ENCODE measurements around the gene SPDYE3.
"Not testable (repeated sequence)": the region's sequence is repeated elsewhere in the genome, so short reads cannot be mapped to it uniquely, and the experiment has no call there.

The SPDYE3 gene

DNA sequence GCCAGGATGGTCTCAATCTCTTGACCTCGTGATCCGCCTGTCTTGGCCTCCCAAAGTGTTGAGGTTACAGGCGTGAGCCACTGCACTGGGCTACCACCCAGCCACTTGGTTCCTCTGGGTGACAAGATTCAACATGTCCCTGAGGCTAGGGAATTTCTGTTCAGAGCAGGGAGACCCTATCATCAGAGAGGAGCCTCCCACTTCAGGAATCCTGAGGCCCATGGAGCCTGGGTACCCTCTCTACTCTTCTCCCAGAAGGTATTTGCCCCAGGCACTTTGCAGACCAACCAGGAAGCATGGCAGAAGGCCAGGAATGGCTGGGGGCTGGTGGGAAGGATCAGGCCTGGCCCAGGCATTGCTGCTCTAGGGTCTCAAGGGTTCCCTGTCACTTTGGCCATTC, 19.2 kb upstream of the SPDYE3 start:
- DNase-seq (ENCODE audit: low spot score) = not testable (repeated sequence)

DNA sequence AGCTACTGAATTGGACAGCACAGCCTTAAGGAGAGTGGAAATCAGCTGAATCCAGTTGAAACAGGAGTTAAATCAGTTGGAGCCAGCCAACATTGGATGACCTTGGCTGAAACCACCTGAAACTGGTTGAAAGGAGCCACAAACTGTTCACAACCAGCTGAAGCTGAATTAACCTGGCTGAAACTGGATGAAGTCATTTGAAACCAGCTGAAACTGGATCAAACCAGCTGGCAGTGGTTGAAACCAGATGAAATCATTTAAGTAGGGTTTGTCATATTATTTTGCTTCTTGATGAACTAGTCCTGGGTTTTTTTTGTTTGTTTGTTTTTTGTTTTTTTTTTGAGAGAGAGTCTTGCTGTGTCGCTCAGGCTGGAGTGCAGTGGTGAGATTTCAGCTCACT, 15.3 kb upstream of the SPDYE3 start:
- not testable (repeated sequence) for DNase-seq (ENCODE audit: low spot score)

- not testable (repeated sequence) for DNase-seq (ENCODE audit: low spot score)
These were observed 12.2 kb upstream of the SPDYE3 start for GRCh38 chr7:100295269-100295668.

GRCh38 chr7:100297852-100298631, 9.5 kb upstream of the SPDYE3 start:
- DNase-seq (ENCODE audit: low spot score) = not testable (repeated sequence)

DNA sequence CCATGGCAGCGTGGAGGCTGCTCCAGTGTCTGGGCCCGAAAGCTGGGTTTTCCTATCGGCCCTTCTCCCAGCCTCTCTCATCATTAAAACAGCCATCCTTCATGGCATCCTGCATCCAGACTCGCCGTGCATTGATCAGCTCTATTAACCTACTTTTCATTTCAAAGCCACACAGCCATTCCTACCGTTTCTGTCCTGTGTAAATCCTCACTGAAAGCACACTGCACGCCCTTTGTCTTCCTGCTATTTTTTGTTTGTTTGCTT, 8.9 kb upstream of the SPDYE3 start:
- not testable (repeated sequence) for DNase-seq (ENCODE audit: low spot score)

DNA sequence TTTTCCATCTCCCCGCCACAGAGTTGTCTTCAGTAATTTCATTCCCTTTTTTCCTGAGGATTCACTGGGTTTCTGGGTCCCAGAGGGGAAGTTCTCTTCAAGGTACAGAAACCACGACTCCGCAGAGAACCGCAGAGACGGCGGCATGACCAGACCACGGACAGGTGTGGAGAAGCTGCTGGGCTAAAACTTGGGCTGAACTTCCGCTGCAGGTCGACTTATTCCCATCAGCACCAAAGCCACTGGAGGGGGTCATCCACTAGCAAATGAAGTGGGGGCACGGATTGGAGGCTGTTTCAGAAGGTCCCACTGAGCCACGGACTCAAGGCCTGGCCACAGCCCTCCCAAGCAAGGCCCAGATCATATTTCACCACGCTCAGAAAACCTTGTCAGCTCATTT, 3.0 kb upstream of the SPDYE3 start:
- DNase-seq (ENCODE audit: low spot score) = not testable (repeated sequence)

GRCh38 chr7:100318329-100318728, 10.8 kb downstream of the SPDYE3 start:
- DNase-seq (ENCODE audit: low spot score) = not testable (repeated sequence)

DNA sequence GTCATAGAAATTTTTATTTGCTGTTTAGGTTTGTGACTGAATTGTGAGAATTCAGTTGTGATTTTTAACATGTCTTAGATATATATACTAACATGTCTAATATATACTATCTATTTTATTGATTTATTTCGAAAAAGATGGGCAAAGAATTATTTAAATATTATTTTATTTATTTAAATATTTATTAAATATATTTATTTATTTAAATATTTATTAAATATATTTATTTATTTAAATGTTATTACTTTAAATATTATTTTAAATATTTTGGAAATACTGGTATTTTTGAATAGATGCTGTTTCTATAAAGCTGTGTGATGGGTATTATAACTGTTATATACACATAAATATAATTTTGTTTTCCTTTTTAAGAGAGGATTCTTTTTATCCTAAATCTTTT, 14.1 kb downstream of the SPDYE3 start:
- not testable (repeated sequence) for DNase-seq (ENCODE audit: low spot score)

GRCh38 chr7:100324194-100324593, 16.7 kb downstream of the SPDYE3 start:
- DNase-seq (ENCODE audit: low spot score) = not testable (repeated sequence)

DNA sequence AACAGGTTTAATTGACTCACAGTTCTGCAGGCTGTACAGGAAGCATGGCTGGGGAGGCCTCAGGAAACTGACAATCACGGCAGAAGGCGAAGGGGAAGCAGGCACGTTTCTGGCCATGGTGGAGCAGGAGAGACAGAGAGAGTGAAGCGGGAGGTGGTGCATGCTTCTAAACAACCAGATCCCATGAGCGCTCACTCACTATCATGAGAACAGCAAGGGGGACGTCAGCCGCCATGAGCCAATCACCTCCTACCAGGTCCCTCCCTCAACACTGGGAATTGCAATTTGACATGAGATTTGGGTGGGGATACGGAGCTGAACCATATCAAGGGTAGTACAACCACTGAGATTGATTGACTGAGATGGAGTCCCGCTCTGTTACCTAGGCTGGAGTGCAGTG, 18.2 kb downstream of the SPDYE3 start:
- not testable (repeated sequence) for DNase-seq (ENCODE audit: low spot score)

DNA sequence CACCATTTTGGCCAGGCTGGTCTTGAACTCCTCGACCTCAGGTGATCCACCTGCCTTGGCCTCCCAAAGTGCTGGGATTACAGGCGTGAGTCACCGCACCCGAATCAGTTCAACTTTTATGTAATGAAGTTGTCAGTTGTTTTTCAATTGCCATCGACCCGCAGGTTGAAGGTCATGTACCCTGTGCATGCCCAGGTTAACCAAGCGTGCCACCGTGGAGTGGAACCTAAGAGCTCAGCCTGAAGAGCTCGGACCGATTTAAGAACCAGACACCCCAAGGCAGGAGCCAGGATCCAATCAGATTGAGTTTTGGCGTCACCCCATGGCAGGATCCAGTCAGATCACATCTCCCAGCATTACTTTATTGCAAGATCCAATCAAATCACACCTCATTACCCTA, 19.4 kb downstream of the SPDYE3 start:
- DNase-seq (ENCODE audit: low spot score) = not testable (repeated sequence)

- peak; percentile 95 for DNase-seq (ENCODE audit: low spot score)
These were observed 28.3 kb downstream of the SPDYE3 start for GRCh38 chr7:100335566-100336466.

DNA sequence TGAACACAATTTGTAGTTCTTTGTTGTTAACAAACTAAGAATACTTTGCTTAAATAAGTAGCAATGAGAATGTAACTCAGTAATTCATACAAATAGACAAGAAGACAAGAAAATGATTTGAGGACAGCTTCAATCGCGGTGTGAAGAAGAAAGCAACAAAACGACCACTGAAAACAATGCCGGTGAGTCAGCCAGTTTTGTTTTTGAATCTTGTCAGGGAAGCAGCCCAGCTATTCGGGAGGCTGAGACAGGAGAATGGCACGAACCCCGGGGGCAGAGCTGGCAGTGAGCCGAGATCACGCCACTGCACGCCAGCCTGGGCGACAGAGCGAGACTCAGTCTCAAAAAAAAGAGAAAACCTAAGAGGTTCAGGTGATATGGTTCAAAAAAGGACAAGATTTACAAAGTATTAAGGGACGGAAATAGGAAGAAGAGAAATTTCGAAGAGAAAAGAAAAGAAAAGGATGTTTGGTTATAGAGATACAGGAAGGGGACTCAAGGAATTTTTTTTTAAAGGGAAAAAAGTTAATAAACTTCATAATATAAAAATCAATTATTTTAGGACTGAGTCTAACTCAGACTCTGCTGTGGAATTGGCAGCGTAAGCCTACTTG, 30.7 kb downstream of the SPDYE3 start:
- not testable (repeated sequence) for DNase-seq (ENCODE audit: low spot score)

- DNase-seq (ENCODE audit: low spot score) = not testable (repeated sequence)
These were observed 33.8 kb downstream of the SPDYE3 start for GRCh38 chr7:100341286-100341685.

- peak; percentile 30 for DNase-seq (ENCODE audit: low spot score)
These were observed 35.3 kb downstream of the SPDYE3 start for GRCh38 chr7:100342765-100343164.

DNA sequence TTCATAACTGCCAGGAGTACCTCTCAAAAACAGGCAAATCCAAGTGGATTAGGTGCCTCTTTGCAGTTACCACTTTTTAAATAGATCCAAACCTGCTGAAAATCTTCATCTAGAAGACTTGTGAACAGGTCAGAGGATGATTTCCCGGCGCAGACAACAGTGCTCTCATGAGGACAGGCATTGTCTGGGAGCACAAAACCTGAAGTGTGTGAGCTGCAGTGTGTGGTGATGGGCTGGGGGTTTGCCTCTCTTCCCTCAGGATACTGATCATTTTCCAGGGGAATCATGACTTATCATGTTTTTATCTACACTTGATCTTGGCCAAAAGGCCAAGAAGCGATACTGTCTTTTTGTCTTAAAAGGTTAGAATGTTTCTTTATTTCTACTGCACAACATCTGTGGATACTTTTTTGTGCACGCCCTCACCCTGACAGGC, 36.6 kb downstream of the SPDYE3 start:
- not testable (repeated sequence) for DNase-seq (ENCODE audit: low spot score)

DNA sequence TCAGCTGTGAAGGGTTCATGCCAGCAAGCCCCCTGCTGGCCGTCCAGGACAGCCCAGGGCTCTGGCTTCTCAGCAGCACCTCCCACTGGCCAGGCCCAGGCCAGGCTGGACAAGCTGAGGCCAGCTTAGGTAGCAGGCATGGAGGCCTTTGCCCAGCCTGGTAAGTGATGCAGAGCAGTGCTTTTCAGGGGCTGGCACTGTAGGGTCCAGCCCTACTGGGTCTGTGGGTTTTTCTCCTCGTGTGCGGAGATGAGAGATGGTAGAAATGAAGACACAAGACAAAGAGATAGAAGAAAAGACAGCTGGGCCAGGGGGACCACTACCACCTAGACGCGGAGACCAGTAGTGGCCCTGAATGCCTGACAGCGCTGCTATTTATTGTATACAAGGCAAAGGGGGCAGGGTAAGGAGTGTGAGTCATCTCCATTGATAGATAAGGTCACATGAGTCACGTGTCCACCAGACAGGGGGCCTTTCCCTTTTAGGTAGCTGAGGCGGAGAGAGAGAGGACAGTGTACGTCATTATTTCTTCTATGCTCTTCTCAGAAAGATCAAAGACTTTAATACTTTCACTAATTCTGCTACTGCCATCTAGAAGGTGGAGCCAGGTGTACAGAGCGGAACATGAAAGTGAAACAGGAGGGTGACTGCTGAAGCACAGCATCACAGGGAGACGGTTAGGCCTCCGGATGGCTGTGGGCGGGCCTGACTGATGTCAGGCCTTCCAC, 37.2 kb downstream of the SPDYE3 start:
- not testable (repeated sequence) for DNase-seq (ENCODE audit: low spot score)

- peak; percentile 66 for DNase-seq (ENCODE audit: low spot score)
These were observed 37.8 kb downstream of the SPDYE3 start for GRCh38 chr7:100345288-100345672.

GRCh38 chr7:100346921-100347320, 39.4 kb downstream of the SPDYE3 start:
- no peak for DNase-seq (ENCODE audit: low spot score)

- DNase-seq (ENCODE audit: low spot score) = no peak
These were observed 41.3 kb downstream of the SPDYE3 start for GRCh38 chr7:100348805-100349204.

DNA sequence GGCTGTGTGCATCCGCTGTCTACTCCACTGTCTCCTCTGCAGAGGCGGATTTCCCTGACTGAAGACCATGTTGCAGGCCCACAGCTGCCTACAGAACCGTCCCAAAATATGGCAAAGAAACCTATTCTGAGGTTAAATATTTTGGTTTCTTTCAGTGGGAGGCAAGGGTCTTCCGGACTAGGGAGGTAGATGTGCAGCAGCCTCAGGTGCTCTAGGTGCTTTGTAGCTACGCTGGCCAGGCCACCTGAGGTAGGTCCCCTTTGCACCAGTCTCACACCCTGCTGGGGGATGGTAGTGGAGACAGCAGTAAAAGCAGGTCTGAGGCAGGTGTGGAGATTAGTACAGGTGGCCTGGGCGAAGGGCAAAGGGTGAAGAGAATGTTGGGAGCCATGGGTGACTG, 42.3 kb downstream of the SPDYE3 start:
- no peak for DNase-seq (ENCODE audit: low spot score)

- no peak for DNase-seq (ENCODE audit: low spot score)
These were observed 44.2 kb downstream of the SPDYE3 start for GRCh38 chr7:100351657-100352058.

All from Ammon's horn (tissue), 1 donor.